NCI-H510A (cell line): ENCODE measurements around the gene VAMP1.

ENCODE experiments used
- DNase-seq: peaks from one replicate; lab custom pipeline; 2025; lab: John Stamatoyannopoulos, UW

The VAMP1 gene

GRCh38 chr12:6425590-6426531, 44.6 kb downstream of the VAMP1 start:
- no peak for DNase-seq

GRCh38 chr12:6424866-6425265, 45.6 kb downstream of the VAMP1 start:
- no peak for DNase-seq

GRCh38 chr12:6424008-6424347, 46.5 kb downstream of the VAMP1 start:
- no peak for DNase-seq

- DNase-seq: peak; percentile 49
Measured at GRCh38 chr12:6423267-6424007, 47.0 kb downstream of the VAMP1 start.

- DNase-seq: no peak
Measured at GRCh38 chr12:6420364-6420763, 50.1 kb downstream of the VAMP1 start.

GRCh38 chr12:6418796-6419195, 51.7 kb downstream of the VAMP1 start:
- no peak for DNase-seq

- DNase-seq: no peak
Measured at GRCh38 chr12:6416596-6416995, 53.9 kb downstream of the VAMP1 start.
